ENCODE data around the gene WAC. TPM values are rescaled to one million over a fixed set of nuclear protein-coding genes. Genes with fewer than 3 reads are reported as not detected.
A peak's percentile ranks its signal among the peaks of the same experiment; 100 is the strongest.

The WAC gene
- total and polyA plus RNA-seq, 2 of the 13 experiments (the other 11 are each of a cell fraction or from before 2014, with no cell fraction given) = 69.1 to 96.2 TPM

DNA sequence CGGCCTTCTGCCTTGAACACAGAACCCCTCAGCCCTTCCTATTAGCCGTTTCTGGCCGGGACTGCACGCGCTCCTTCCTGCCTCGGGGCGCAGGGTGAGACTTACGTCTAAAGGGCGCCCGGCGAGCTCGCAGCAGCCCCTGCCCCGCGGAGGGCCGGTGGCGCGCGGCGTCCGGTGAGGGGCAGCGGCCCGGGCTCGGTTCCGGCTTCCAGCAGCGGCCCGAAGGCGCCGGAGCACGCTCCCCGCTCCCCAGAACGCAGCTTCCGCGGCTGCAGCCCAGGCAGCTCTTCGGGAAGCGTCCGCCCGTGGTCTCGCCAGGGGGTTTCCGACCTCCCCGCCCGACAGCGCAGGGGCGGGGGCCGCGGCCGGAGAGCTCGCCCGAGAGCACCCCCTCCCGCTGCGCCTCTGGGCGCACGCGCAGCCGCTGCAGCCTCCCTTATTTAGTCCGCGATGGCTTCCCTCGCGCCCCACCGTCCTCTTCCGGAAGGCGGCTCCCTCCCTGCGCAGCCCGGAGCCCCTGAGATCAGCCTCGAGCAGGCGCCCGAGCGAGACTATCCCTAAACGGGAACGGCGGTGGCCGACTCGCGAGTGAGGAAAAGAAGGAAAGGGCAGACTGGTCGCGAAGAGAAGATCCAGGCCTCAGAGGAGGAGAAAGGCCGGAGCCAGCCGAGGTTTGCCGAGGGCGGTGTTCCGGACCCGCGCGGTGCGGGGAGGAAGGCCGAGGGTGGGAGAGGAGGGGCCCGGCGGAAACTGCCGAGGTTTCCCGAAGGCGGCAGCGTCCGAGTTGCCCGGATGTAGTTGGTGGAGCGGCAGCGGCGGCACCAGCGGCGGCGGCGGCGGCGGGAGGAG is at the start of gene WAC (continued):
- TF ChIP-seq, protein P1, sequence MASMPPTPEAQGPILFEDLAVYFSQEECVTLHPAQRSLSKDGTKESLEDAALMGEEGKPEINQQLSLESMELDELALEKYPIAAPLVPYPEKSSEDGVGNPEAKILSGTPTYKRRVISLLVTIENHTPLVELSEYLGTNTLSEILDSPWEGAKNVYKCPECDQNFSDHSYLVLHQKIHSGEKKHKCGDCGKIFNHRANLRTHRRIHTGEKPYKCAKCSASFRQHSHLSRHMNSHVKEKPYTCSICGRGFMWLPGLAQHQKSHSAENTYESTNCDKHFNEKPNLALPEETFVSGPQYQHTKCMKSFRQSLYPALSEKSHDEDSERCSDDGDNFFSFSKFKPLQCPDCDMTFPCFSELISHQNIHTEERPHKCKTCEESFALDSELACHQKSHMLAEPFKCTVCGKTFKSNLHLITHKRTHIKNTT (CRISPR knock-in tag; IDR thresholded peaks at IDR 0.05) = no peak
- TF ChIP-seq ZBTB20 (CRISPR knock-in tag; IDR thresholded peaks at IDR 0.05; ENCODE audit: borderline replicate concordance, low read depth) (peak; percentile 40; the same call in 1 of the 2 replicates), JDP2 (CRISPR knock-in tag; IDR thresholded peaks at IDR 0.05; ENCODE audit: borderline replicate concordance) (no peak), BHLHE40 (IDR thresholded peaks at IDR 0.05; ENCODE audit: low read length) (no peak), MAFF (IDR thresholded peaks at IDR 0.05; ENCODE audit: low read depth, low read length) (no peak), ETV6 (CRISPR knock-in tag; conservative IDR thresholded peaks at IDR 0.05) (0 out of 2 replicates have a peak, but pooled peaks have one; percentile 75), POLR2G (IDR thresholded peaks at IDR 0.05; ENCODE audit: low read depth, low read length) (peak; percentile 98), ZNF75D (CRISPR knock-in tag; IDR thresholded peaks at IDR 0.05; ENCODE audit: borderline replicate concordance) (0 out of 2 replicates have a peak, but pooled peaks have one; percentile 29), FOXO1 (CRISPR knock-in tag; IDR thresholded peaks at IDR 0.05) (no peak)
- TF ChIP-seq, protein P2, sequence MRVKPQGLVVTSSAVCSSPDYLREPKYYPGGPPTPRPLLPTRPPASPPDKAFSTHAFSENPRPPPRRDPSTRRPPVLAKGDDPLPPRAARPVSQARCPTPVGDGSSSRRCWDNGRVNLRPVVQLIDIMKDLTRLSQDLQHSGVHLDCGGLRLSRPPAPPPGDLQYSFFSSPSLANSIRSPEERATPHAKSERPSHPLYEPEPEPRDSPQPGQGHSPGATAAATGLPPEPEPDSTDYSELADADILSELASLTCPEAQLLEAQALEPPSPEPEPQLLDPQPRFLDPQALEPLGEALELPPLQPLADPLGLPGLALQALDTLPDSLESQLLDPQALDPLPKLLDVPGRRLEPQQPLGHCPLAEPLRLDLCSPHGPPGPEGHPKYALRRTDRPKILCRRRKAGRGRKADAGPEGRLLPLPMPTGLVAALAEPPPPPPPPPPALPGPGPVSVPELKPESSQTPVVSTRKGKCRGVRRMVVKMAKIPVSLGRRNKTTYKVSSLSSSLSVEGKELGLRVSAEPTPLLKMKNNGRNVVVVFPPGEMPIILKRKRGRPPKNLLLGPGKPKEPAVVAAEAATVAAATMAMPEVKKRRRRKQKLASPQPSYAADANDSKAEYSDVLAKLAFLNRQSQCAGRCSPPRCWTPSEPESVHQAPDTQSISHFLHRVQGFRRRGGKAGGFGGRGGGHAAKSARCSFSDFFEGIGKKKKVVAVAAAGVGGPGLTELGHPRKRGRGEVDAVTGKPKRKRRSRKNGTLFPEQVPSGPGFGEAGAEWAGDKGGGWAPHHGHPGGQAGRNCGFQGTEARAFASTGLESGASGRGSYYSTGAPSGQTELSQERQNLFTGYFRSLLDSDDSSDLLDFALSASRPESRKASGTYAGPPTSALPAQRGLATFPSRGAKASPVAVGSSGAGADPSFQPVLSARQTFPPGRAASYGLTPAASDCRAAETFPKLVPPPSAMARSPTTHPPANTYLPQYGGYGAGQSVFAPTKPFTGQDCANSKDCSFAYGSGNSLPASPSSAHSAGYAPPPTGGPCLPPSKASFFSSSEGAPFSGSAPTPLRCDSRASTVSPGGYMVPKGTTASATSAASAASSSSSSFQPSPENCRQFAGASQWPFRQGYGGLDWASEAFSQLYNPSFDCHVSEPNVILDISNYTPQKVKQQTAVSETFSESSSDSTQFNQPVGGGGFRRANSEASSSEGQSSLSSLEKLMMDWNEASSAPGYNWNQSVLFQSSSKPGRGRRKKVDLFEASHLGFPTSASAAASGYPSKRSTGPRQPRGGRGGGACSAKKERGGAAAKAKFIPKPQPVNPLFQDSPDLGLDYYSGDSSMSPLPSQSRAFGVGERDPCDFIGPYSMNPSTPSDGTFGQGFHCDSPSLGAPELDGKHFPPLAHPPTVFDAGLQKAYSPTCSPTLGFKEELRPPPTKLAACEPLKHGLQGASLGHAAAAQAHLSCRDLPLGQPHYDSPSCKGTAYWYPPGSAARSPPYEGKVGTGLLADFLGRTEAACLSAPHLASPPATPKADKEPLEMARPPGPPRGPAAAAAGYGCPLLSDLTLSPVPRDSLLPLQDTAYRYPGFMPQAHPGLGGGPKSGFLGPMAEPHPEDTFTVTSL (CRISPR knock-in tag; IDR thresholded peaks at IDR 0.05; ENCODE audit: borderline replicate concordance) = 0 out of 2 replicates have a peak, but pooled peaks have one; percentile 30
- TF ChIP-seq, protein P3, sequence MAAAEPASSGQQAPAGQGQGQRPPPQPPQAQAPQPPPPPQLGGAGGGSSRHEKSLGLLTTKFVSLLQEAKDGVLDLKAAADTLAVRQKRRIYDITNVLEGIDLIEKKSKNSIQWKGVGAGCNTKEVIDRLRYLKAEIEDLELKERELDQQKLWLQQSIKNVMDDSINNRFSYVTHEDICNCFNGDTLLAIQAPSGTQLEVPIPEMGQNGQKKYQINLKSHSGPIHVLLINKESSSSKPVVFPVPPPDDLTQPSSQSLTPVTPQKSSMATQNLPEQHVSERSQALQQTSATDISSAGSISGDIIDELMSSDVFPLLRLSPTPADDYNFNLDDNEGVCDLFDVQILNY (CRISPR knock-in tag; conservative IDR thresholded peaks at IDR 0.05) = no peak
- TF ChIP-seq, protein P4, sequence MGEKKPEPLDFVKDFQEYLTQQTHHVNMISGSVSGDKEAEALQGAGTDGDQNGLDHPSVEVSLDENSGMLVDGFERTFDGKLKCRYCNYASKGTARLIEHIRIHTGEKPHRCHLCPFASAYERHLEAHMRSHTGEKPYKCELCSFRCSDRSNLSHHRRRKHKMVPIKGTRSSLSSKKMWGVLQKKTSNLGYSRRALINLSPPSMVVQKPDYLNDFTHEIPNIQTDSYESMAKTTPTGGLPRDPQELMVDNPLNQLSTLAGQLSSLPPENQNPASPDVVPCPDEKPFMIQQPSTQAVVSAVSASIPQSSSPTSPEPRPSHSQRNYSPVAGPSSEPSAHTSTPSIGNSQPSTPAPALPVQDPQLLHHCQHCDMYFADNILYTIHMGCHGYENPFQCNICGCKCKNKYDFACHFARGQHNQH (CRISPR knock-in tag; IDR thresholded peaks at IDR 0.05) = no peak; the same call in 1 of the 2 replicates
- TF ChIP-seq, protein P5, sequence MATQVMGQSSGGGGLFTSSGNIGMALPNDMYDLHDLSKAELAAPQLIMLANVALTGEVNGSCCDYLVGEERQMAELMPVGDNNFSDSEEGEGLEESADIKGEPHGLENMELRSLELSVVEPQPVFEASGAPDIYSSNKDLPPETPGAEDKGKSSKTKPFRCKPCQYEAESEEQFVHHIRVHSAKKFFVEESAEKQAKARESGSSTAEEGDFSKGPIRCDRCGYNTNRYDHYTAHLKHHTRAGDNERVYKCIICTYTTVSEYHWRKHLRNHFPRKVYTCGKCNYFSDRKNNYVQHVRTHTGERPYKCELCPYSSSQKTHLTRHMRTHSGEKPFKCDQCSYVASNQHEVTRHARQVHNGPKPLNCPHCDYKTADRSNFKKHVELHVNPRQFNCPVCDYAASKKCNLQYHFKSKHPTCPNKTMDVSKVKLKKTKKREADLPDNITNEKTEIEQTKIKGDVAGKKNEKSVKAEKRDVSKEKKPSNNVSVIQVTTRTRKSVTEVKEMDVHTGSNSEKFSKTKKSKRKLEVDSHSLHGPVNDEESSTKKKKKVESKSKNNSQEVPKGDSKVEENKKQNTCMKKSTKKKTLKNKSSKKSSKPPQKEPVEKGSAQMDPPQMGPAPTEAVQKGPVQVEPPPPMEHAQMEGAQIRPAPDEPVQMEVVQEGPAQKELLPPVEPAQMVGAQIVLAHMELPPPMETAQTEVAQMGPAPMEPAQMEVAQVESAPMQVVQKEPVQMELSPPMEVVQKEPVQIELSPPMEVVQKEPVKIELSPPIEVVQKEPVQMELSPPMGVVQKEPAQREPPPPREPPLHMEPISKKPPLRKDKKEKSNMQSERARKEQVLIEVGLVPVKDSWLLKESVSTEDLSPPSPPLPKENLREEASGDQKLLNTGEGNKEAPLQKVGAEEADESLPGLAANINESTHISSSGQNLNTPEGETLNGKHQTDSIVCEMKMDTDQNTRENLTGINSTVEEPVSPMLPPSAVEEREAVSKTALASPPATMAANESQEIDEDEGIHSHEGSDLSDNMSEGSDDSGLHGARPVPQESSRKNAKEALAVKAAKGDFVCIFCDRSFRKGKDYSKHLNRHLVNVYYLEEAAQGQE (IDR thresholded peaks at IDR 0.05; ENCODE audit: borderline replicate concordance in 1 of 2, low read depth in 1 of 2, low read length in 2 of 2) = peak in 1 of 2 experiments; percentile 60; a peak in 1 of 4 replicates
